Left ventricle myocardium inferior (tissue), 1 donor: Measurements from ENCODE around the gene GNG2. TPM values are rescaled to one million over a fixed set of nuclear protein-coding genes. Genes with fewer than 3 reads are reported as not detected.

Experiments
- DNase-seq: peaks from one replicate; pipeline ENCODE4 v3.0.0-alpha.2; 2020
- H3K27ac ChIP-seq: fragments of 200-600 bp; replicated peaks from 2 replicates; pipeline ENCODE4 v1.8.0; 2021
- H3K27me3 ChIP-seq: fragments of 200-600 bp; 2 replicates; pipeline ENCODE4 v1.8.0; 2021; ENCODE audit warnings: low read depth
- H3K36me3 ChIP-seq: fragments of 200-600 bp; 2 replicates; pipeline ENCODE4 v1.8.0; 2021
- H3K4me1 ChIP-seq: fragments of 200-600 bp; 2 replicates; pipeline ENCODE4 v1.8.0; 2021
- H3K4me3 ChIP-seq: fragments of 200-600 bp; 2 replicates; pipeline ENCODE4 v1.8.0; 2021; ENCODE audit warnings: mild to moderate bottlenecking, moderate library complexity
- H3K9me3 ChIP-seq: fragments of 200-600 bp; replicated peaks from 2 replicates; pipeline ENCODE4 v1.8.0; 2021
- intact Hi-C: fragments of 100-400 bp; cut with micrococcal nuclease; formaldehyde crosslinking; loops from one replicate; pipeline ENCODE4 v1.11.0; 2022
- long read RNA-seq: library from polyadenylated mRNA; unstranded; transcript quantifications from one replicate; pipeline ENCODE4 v2.0.0, GENCODE V29; 2021
- total RNA-seq: library from RNA; stranded (reverse); fragmentation: NEBNext Ultra II Directional; extraction: Animal tissue kit (Norgen Biotek cat#: 25700); gene quantifications from one replicate; pipeline ENCODE4 v1.2.1, GENCODE V29; 2021
- TF ChIP-seq, protein P1 (sequence below): fragments of 200-600 bp; IDR thresholded peaks from 2 replicates; pipeline ENCODE4 v1.8.0; 2021; ENCODE audit warnings: antibody characterized with exemption, mild to moderate bottlenecking, borderline replicate concordance
- donor health status: DM: no; HTN: yes; CAD: no; lungs with severe emphysema.

The GNG2 gene
- total RNA-seq: 6.7 TPM
- long read RNA-seq, transcript GNG2-213 (4 exons, 2,125 nt): major isoform, 7 of 8 reads
- long read RNA-seq, partial matches to known transcripts: 0 of 8 reads
- long read RNA-seq, other reads (novel, unspliced or antisense): 1 of 8 reads

DNA sequence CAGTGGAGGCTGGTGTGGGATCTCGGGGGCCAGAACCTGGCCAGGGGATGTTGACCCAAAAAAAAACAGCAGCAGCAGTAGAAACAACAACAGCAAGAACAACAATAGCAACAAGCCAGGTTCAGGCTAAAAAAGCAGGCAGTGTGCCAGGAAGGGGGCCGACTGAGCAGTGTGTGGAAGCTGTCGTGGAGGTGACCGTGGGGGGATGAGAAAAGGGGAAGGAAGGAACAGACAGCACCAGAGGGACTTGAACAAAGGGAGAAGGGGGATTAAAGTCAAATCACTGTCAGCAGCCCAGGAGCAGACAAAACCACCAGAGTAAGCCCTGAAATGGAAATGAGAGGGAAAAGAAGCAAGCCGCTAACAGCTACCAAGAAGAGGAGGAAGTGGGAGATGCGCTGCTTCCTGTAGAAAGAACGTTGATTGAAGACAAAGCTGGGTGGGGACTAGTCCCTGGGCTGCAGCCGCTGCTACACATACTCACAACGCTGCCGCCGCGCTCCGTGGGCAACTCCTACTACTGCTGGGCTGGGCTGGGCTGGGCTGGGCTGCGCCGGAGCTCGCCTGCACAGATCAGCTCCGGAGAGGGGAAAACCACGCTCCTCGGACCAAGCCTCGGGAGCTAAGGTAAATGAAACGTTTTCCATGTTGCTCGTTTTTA is at the start of gene GNG2:
Gene GNG2, plus strand, starts transcription at position 449 of the 661 bp plus-strand sequence. CDS start 90,067 bp downstream, outside the sequence.
- intact Hi-C loops: no loop called here
- DNase-seq: peak; percentile 87
- Histone ChIP-seq H3K4me3 (peak within 1 kb of the TSS; percentile 69), H3K9me3 (no peaks in the 10 kb centered on the region), H3K27me3 (peaks cover 42% of the 10 kb centered on the region), H3K27ac (peak within 1 kb of the TSS; percentile 65), H3K36me3 (no peaks in the 10 kb centered on the region), H3K4me1 (peaks cover 17% of the 10 kb centered on the region)
- TF ChIP-seq, protein P1, sequence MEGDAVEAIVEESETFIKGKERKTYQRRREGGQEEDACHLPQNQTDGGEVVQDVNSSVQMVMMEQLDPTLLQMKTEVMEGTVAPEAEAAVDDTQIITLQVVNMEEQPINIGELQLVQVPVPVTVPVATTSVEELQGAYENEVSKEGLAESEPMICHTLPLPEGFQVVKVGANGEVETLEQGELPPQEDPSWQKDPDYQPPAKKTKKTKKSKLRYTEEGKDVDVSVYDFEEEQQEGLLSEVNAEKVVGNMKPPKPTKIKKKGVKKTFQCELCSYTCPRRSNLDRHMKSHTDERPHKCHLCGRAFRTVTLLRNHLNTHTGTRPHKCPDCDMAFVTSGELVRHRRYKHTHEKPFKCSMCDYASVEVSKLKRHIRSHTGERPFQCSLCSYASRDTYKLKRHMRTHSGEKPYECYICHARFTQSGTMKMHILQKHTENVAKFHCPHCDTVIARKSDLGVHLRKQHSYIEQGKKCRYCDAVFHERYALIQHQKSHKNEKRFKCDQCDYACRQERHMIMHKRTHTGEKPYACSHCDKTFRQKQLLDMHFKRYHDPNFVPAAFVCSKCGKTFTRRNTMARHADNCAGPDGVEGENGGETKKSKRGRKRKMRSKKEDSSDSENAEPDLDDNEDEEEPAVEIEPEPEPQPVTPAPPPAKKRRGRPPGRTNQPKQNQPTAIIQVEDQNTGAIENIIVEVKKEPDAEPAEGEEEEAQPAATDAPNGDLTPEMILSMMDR: no peak

DNA sequence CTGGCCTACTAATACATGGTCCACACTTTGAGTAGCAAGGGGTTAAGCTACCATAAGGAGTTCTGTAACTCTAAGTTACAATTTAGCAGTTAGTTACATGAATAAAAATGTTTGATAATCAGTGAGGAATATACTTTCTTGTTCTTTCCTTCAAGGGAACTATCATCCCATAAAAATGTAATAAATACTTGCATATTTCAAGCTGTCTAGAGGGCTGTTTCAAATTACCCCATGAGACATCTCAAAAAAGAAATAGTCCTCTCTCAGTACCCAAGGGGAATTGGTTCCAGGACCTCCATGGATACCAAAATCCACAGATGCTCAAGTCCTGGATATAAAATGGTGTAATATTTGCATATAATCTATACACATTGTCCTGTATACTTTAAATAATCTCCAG is 48.7 kb upstream of the GNG2 start:
- no peaks in the 10 kb centered on the region for H3K36me3 ChIP-seq
- no peak overlapping the region for H3K4me3 ChIP-seq
- TF ChIP-seq, protein P1: no peak
- peaks cover 11% of the 10 kb centered on the region for H3K9me3 ChIP-seq
- H3K27ac ChIP-seq: peak overlapping the region; percentile 23
- H3K27me3 ChIP-seq: no peaks in the 10 kb centered on the region
- DNase-seq: no peak
- H3K4me1 ChIP-seq: no peaks in the 10 kb centered on the region
- intact Hi-C loops: no loop called here

DNA sequence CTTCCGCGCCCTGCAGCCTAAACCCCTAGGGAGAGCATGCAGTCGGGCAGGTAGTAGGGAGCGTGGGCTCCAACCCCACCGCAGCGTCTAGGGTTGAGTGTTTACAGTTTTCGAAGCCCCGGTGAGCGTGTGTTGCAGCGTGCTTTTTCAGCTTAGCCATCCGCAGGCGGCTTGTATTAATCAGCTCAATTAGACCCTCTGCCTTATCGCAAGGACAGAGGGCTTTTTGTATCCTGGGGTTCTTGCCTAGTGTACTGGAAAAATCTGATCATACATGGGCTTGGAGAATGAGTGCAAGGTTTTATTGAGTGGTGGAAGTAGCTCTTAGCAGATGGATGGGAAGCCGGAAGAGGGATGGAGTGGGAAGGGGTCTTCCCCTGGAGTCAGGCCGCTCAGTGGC is 44.4 kb upstream of the GNG2 start:
- Histone ChIP-seq H3K27ac (no peak overlapping the region), H3K27me3 (no peaks in the 10 kb centered on the region), H3K9me3 (no peaks in the 10 kb centered on the region), H3K4me3 (no peak overlapping the region), H3K4me1 (no peaks in the 10 kb centered on the region), H3K36me3 (no peaks in the 10 kb centered on the region)
- intact Hi-C loops: no loop called here
- no peak for DNase-seq
- TF ChIP-seq, protein P1: no peak

DNA sequence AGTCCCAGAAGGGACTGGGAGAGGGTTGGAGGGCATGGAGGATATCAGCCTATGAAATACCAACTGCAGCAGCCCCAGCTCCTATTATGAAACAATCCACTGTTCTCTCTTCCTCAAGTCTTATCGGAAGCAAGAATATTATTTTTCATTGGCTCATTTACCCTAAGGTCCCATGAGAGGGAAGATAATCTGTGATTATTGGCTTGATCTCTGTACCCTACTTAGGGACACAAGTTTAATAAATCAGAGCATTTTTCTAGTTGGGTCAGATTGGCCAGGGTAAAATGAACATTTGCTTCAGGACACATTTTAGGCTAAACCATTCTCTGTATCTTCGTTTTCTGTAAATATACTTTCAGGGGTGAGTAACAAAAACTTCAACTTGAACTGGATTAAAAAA is 43.1 kb upstream of the GNG2 start:
- TF ChIP-seq, protein P1: no peak
- H3K4me3 ChIP-seq: no peak overlapping the region
- no peaks in the 10 kb centered on the region for H3K36me3 ChIP-seq
- no peaks in the 10 kb centered on the region for H3K4me1 ChIP-seq
- no peak for DNase-seq
- no peaks in the 10 kb centered on the region for H3K9me3 ChIP-seq
- H3K27ac ChIP-seq: no peak overlapping the region
- H3K27me3 ChIP-seq: no peaks in the 10 kb centered on the region
- intact Hi-C loops: no loop called here

DNA sequence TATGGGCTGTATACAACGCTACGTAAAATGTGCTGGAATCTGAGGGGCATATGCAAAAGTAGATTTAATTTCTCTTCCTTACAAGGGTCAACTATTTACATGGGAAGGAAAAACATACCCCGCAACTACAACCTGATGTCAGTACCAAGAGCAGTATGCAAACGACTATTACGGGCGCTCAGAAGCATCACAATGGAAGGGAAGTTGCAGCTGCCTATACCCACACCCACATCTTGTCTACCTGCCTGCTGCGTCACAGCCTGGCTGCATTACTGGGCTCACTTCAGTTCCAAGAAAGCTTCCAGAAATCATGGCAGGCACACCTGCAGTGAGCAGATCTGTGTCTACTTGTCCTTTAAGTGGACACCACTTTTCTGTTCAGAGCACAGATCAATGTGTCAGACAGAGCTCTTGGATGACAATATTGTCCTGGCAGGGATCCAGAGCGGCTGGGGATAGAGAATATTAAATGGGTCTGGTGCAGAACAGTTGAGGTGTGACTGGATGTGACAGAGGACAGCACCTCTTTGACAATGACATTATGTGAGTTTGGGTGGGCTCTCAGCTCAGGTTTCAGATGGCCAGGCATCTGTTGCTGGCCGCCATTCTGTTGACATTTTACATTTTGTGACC is 41.5 kb upstream of the GNG2 start:
- TF ChIP-seq, protein P1: no peak
- H3K36me3 ChIP-seq: no peaks in the 10 kb centered on the region
- no peaks in the 10 kb centered on the region for H3K9me3 ChIP-seq
- H3K4me3 ChIP-seq: no peak overlapping the region
- intact Hi-C loops: no loop called here
- H3K27me3 ChIP-seq: no peaks in the 10 kb centered on the region
- no peaks in the 10 kb centered on the region for H3K4me1 ChIP-seq
- no peak for DNase-seq
- no peak overlapping the region for H3K27ac ChIP-seq
